Heart right ventricle (tissue), 16 donors: Measurements from ENCODE around the gene HYOU1. TPM values are rescaled to one million over a fixed set of nuclear protein-coding genes. Genes with fewer than 3 reads are reported as not detected.

Source experiments
- ATAC-seq, 8 donors: fragments of 200-7000 bp; cut with Tn5 transposase; one replicate each; pipeline ENCODE4 v1.9.1; 2020; ENCODE audit warnings: mild to moderate bottlenecking in 8 of 8, moderate library complexity in 8 of 8, moderate number of reproducible peaks in 1 of 8
- DNase-seq, 2 donors: peaks; one replicate each; pipeline ENCODE4 v3.0.0-alpha.2; 2020
- H3K27ac ChIP-seq, 10 donors: fragments of 200-600 bp; sonication (generic) in 2 of 10; one replicate each; pipeline versions ENCODE4 v1.5.0 to v1.8.0; 2020 to 2022; ENCODE audit warnings: mild to moderate bottlenecking in 3 of 10
- H3K27me3 ChIP-seq, 7 donors: fragments of 200-600 bp; one replicate each; pipeline ENCODE4 v1.8.0; 2021 to 2022; ENCODE audit warnings: mild to moderate bottlenecking in 2 of 7
- H3K36me3 ChIP-seq, 9 donors: fragments of 200-600 bp; sonication (generic) in 1 of 9; one replicate each; pipeline versions ENCODE4 v1.5.0 to v1.8.0; 2020 to 2022; ENCODE audit warnings: mild to moderate bottlenecking in 2 of 9
- H3K4me1 ChIP-seq, 9 donors: fragments of 200-600 bp; sonication (generic) in 1 of 9; one replicate each; pipeline versions ENCODE4 v1.5.0 to v1.8.0; 2020 to 2022; ENCODE audit warnings: mild to moderate bottlenecking in 4 of 9
- H3K4me3 ChIP-seq, 10 donors: fragments of 200-600 bp; sonication (generic) in 2 of 10; one replicate each; pipeline versions ENCODE4 v1.5.0 to v1.8.0; 2020 to 2022; ENCODE audit warnings: mild to moderate bottlenecking in 7 of 10, moderate library complexity in 2 of 10
- H3K9me3 ChIP-seq, 11 donors: fragments of 200-600 bp in 10 of 11; sonication (generic) in 2 of 11; one replicate each; pipeline versions ENCODE4 v1.5.0 to v1.8.0; 2013 to 2022; ENCODE audit warnings: mild to moderate bottlenecking in 2 of 11, control low read depth in 1 of 11, moderate library complexity in 1 of 11
- CTCF ChIP-seq, 9 donors: fragments of 200-600 bp; sonication (generic) in 2 of 9; IDR thresholded peaks; one replicate each; pipeline versions ENCODE4 v1.5.0 to v1.8.0; 2021 to 2022; ENCODE audit warnings: antibody characterized with exemption in 9 of 9, mild to moderate bottlenecking in 5 of 9, moderate library complexity in 1 of 9
- WGBS, 2 donors: extraction: QIAGEN DNeasy Blood & Tissue Kit; methylation state at CpG; one replicate each; pipeline ENCODE4 v1.1.7; 2013; ENCODE audit warnings: inconsistent platforms in 1 of 2; 5-methylcytosine and 5-hydroxymethylcytosine counted together
- intact Hi-C, 10 donors: fragments of 100-400 bp; cut with DNase I; formaldehyde crosslinking; loops; one replicate each; pipeline versions ENCODE4 v1.11.1 to v1.14.2; 2022
- polyA plus RNA-seq, 2 donors: library from polyadenylated mRNA; stranded (reverse); fragments of 200-250 nt; gene quantifications; one replicate each; pipeline ENCODE4 v1.2.3, GENCODE V29; 2013
- total RNA-seq, 10 donors: library from RNA; stranded (reverse); fragmentation: NEBNext Ultra II Directional in 3 of 10; extraction: Animal tissue kit (Norgen Biotek cat#: 25700) in 3 of 10; gene quantifications; one replicate each; pipeline versions ENCODE4 v1.2.1 to v1.2.4, GENCODE V29; 2021 to 2023
- donor health status: Arrhythmogenic right ventricular cardiomyopathy.
- donor health status: ischemic (EF 13 %, LVEDD 7.1; RV severe dilation, severe dysfunction).
- donor health status: healthy with polysubstance abuse.
- donor health status: DM: no; HTN: yes; CAD: no.
- donor health status: DM: no; HTN: no; CAD: no.
- donor health status: ischemic (EF 25% LVEDD 6.9; RV normal size, moderate dysfunction).
- donor health status: ischemic (EF 25% LVEDD 5.7; RV mildly dilated, moderate dysfunction).
- donor health status: healthy.
- donor health status: DM: yes; HTN: yes; CAD: no.
- donor health status: Ischemic cardiomyopathy.
- donor health status: ischemic (EF 35%, LVEDD 5.7; RV mildly dilated, moderate dysfunction).
- donor health status: nonischemic (EF 11% LVEDD 7.7; RV severe dilation, severe dysfunction).
- donor health status: DM: yes; HTN: yes; CAD: no.
- donor health status: PGD.
- donor health status: ischemic (EF 29% LVEDD 5.4; RV normal size, mild dysfunction).
- donor health status: nonischemic (EF 23%, LVEDD 6.1; RV moderate dilation, normal function).

Gene HYOU1
- total and polyA plus RNA-seq, 12 donors = 33.0 to 179 (median 64.4) TPM

GRCh38 chr11:119092880-119093842 lies 36.2 kb upstream of the HYOU1 start:
- H3K9me3 ChIP-seq = no peaks in the 10 kb centered on the region
- H3K27me3 ChIP-seq = no peaks in the 10 kb centered on the region
- TF ChIP-seq CTCF (IDR thresholded peaks at IDR 0.05) = no peak
- intact Hi-C loops = loop anchor here in 3 of 10 donors (10.0 kb wide), 2 partner anchors 102 to 222 kb away; partner anchors contain the start of gene MCAM (in 1 of the 3)
- no peak for DNase-seq
- H3K4me3 ChIP-seq = peak overlapping the region; percentile 58 to 98 (median 84)
- H3K4me1 ChIP-seq = peaks cover 10 to 41% (median 24%) of the 10 kb centered on the region in 9 donors
- 55 to 58% methylated on average over 12 of the region's 12 CpGs for WGBS, 2 donors
- ATAC-seq = no peak
- H3K36me3 ChIP-seq = peaks cover 0 to 60% (median 16%) of the 10 kb centered on the region in 9 donors
- peak overlapping the region in 8 of 10 donors; percentile 89 to 95 (median 94) for H3K27ac ChIP-seq

GRCh38 chr11:119091966-119092879 lies 35.2 kb upstream of the HYOU1 start:
- no peak for TF ChIP-seq CTCF (IDR thresholded peaks at IDR 0.05)
- DNase-seq (no peak), ATAC-seq (no peak)
- 84 to 88% methylated on average over 13 of the region's 13 CpGs for WGBS, 2 donors
- peak overlapping the region in 1 of 10 donors; percentile 83 for H3K4me3 ChIP-seq
- peaks cover 0 to 50% (median 7%) of the 10 kb centered on the region in 9 donors for H3K36me3 ChIP-seq
- peaks cover 10 to 42% (median 24%) of the 10 kb centered on the region in 9 donors for H3K4me1 ChIP-seq
- no peaks in the 10 kb centered on the region for H3K27me3 ChIP-seq
- no peaks in the 10 kb centered on the region for H3K9me3 ChIP-seq
- no peak overlapping the region for H3K27ac ChIP-seq
- intact Hi-C loops = loop anchor here in 3 of 10 donors (10.0 kb wide), 2 partner anchors 103 to 223 kb away; partner anchors contain the start of gene MCAM (in 1 of the 3)

- Histone ChIP-seq H3K4me3 (no peak overlapping the region), H3K4me1 (peaks cover 10 to 49% (median 26%) of the 10 kb centered on the region in 9 donors), H3K36me3 (peaks cover 0 to 40% (median 3%) of the 10 kb centered on the region in 9 donors), H3K9me3 (no peaks in the 10 kb centered on the region), H3K27me3 (no peaks in the 10 kb centered on the region), H3K27ac (no peak overlapping the region)
- intact Hi-C loops = loop anchor here in 3 of 10 donors (10.0 kb wide), 2 partner anchors 104 to 224 kb away; partner anchors contain the start of gene MCAM (in 1 of the 3)
- TF ChIP-seq CTCF (IDR thresholded peaks at IDR 0.05) = no peak
- ATAC-seq (no peak), DNase-seq (no peak)
- 70 to 76% methylated on average over 9 of the region's 9 CpGs for WGBS, 2 donors
These were observed 34.2 kb upstream of the HYOU1 start for GRCh38 chr11:119091178-119091577.

- no peak for TF ChIP-seq CTCF (IDR thresholded peaks at IDR 0.05)
- no peak for DNase-seq
- WGBS, 2 donors = 98 to 100% methylated on average over 1 of the region's 1 CpG
- Histone ChIP-seq H3K9me3 (no peaks in the 10 kb centered on the region), H3K27ac (no peak overlapping the region), H3K27me3 (no peaks in the 10 kb centered on the region), H3K4me1 (peaks cover 13 to 55% (median 32%) of the 10 kb centered on the region in 9 donors), H3K36me3 (peaks cover 0 to 38% (median 3%) of the 10 kb centered on the region in 9 donors), H3K4me3 (no peak overlapping the region)
- ATAC-seq = no peak
- intact Hi-C loops = no loop called here
These were observed 32.3 kb upstream of the HYOU1 start for GRCh38 chr11:119089319-119089718.
